SK-N-MC (cell line): ENCODE results near the gene PBLD.

Experiments
- EZH2 ChIP-seq: fragments of 200-600 bp; sonication (generic); IDR thresholded peaks from one replicate; pipeline ENCODE4 v1.6.1; 2017; ENCODE audit warnings: antibody characterized with exemption
- FOXP2 ChIP-seq: optimal IDR thresholded peaks from 2 replicates; pipeline ENCODE3; 2011; ENCODE audit warnings: mild to moderate bottlenecking, moderate library complexity; ENCODE audit not compliant: insufficient read depth; ENCODE audit errors: extremely low read length, control extremely low read depth
- POLR2AphosphoS5 ChIP-seq: IDR thresholded peaks from 2 replicates; pipeline ENCODE4 v1.6.1; 2012; ENCODE audit warnings: mild to moderate bottlenecking, low read depth, low read length, borderline replicate concordance

GRCh38 chr10:68367121-68367520, 34.4 kb upstream of the PBLD start:
- no peak for TF ChIP-seq POLR2AphosphoS5
- TF ChIP-seq EZH2 = no peak
- TF ChIP-seq FOXP2 = no peak
